K562 (cell line): ENCODE data around the gene RHEB. TPM values are rescaled to one million over a fixed set of nuclear protein-coding genes. Genes with fewer than 3 reads are reported as not detected.

Experiments used
- ATF3 ChIP-seq, 2 experiments: fragments of 450-650 bp in 1 of 2; sonication (generic) in 1 of 2; formaldehyde crosslinking in 1 of 2; IDR thresholded peaks in 1 of 2; conservative IDR thresholded peaks in 1 of 2; 2 replicates each; pipeline versions ENCODE4 v1.6.1 to v1.8.1; 2016 to 2023; ENCODE audit warnings: mild to moderate bottlenecking in 2 of 2, moderate library complexity in 2 of 2, inconsistent platforms in 1 of 2, missing genetic modification reagents in 1 of 2
- CTCFL ChIP-seq: IDR thresholded peaks from 2 replicates; pipeline ENCODE4 v1.6.1; 2011; ENCODE audit warnings: borderline replicate concordance, low read depth, mild to moderate bottlenecking, moderate library complexity, low read length; ENCODE audit not compliant: insufficient read depth, poor library complexity, severe bottlenecking
- ERF ChIP-seq: fragments of 450-650 bp; formaldehyde crosslinking; IDR thresholded peaks from 2 replicates; pipeline ENCODE4 v1.4.0; 2020; ENCODE audit warnings: mild to moderate bottlenecking, mixed read lengths
- ETV5 ChIP-seq: sonication (generic); formaldehyde crosslinking; IDR thresholded peaks from 2 replicates; pipeline ENCODE4 v1.4.0; 2020; ENCODE audit warnings: low read depth, mild to moderate bottlenecking, missing genetic modification reagents
- FUS ChIP-seq: fragments of 200-400 bp; formaldehyde crosslinking; optimal IDR thresholded peaks from 2 replicates; pipeline ENCODE3; 2017; ENCODE audit warnings: low read depth, low read length
- JUND ChIP-seq, 2 experiments: IDR thresholded peaks; 2 replicates in 1 of 2; 3 replicates in 1 of 2; pipeline ENCODE4 v1.6.1; 2011; ENCODE audit warnings: borderline replicate concordance in 2 of 2, low read depth in 2 of 2, low read length in 2 of 2, improper control_type of control experiment in 1 of 2, missing biosample characterization in 1 of 2, missing genetic modification characterization in 1 of 2, missing genetic modification reagents in 1 of 2
- KDM2B ChIP-seq: fragments of 250-450 bp; sonication (Bioruptor Pico); IDR thresholded peaks from 2 replicates; pipeline ENCODE4 v1.8.0; 2021; ENCODE audit warnings: mild to moderate bottlenecking, moderate library complexity
- L3MBTL2 ChIP-seq: fragments of 450-650 bp; IDR thresholded peaks from 2 replicates; pipeline ENCODE4 v1.6.1; 2016; ENCODE audit warnings: mild to moderate bottlenecking, moderate library complexity
- NCOA6 ChIP-seq: fragments of 450-650 bp; IDR thresholded peaks from 2 replicates; pipeline ENCODE4 v1.6.1; 2017; ENCODE audit warnings: mild to moderate bottlenecking
- POLR2B ChIP-seq: fragments of 450-650 bp; IDR thresholded peaks from 2 replicates; pipeline ENCODE4 v1.6.1; 2018; ENCODE audit warnings: low read depth; ENCODE audit not compliant: partially characterized antibody
- POLR2G ChIP-seq: fragments of 200-400 bp; formaldehyde crosslinking; IDR thresholded peaks from 2 replicates; pipeline ENCODE4 v1.6.1; 2017; ENCODE audit warnings: low read depth, mild to moderate bottlenecking, antibody characterized with exemption, low read length, moderate library complexity
- RAD21 ChIP-seq, 2 experiments: fragments of 250-450 bp in 1 of 2; fragments of 450-650 bp in 1 of 2; sonication (Bioruptor Pico) in 1 of 2; formaldehyde crosslinking in 1 of 2; IDR thresholded peaks in 1 of 2; conservative IDR thresholded peaks in 1 of 2; 2 replicates each; pipeline versions ENCODE4 v1.4.0 to v1.8.0; 2020 to 2022; ENCODE audit warnings: mild to moderate bottlenecking in 2 of 2, moderate library complexity in 1 of 2
- RB1 ChIP-seq: fragments of 450-650 bp; IDR thresholded peaks from 2 replicates; pipeline ENCODE4 v1.6.1; 2017; ENCODE audit warnings: low read depth, mild to moderate bottlenecking
- RBM14 ChIP-seq: fragments of 200-400 bp; formaldehyde crosslinking; IDR thresholded peaks from 2 replicates; pipeline ENCODE4 v1.6.1; 2018; ENCODE audit warnings: low read depth, mild to moderate bottlenecking, low read length, moderate library complexity, borderline replicate concordance; ENCODE audit not compliant: insufficient read depth
- TAF1 ChIP-seq: IDR thresholded peaks from 2 replicates; pipeline ENCODE4 v1.6.1; 2011; ENCODE audit warnings: mild to moderate bottlenecking, low read length, moderate library complexity; ENCODE audit not compliant: insufficient read depth, control insufficient read depth, severe bottlenecking; ENCODE audit errors: extremely low read depth
- ZBTB1 ChIP-seq: sonication (generic); formaldehyde crosslinking; IDR thresholded peaks from 2 replicates; pipeline ENCODE4 v1.8.1; 2023; ENCODE audit warnings: missing genetic modification reagents, low read depth, mild to moderate bottlenecking, borderline replicate concordance
- ZFX ChIP-seq: sonication (generic); formaldehyde crosslinking; IDR thresholded peaks from 2 replicates; pipeline ENCODE4 v1.8.0; 2022; ENCODE audit warnings: mild to moderate bottlenecking, missing genetic modification reagents, moderate library complexity
- ZNF511 ChIP-seq: sonication (generic); formaldehyde crosslinking; IDR thresholded peaks from 2 replicates; pipeline ENCODE4 v1.8.0; 2022; ENCODE audit warnings: mild to moderate bottlenecking, missing genetic modification reagents
- ZNF764 ChIP-seq: fragments of 250-450 bp; sonication (Bioruptor Pico); IDR thresholded peaks from 2 replicates; pipeline ENCODE4 v1.4.0; 2020; ENCODE audit warnings: low read depth, mild to moderate bottlenecking, moderate library complexity
- polyA plus RNA-seq, 8 experiments: library from polyadenylated mRNA; depleted of rRNA in 4 of 8; stranded (reverse) in 5 of 8; unstranded in 3 of 8; fragments of >200 nt; fragmentation: Nextera tagmentation in 2 of 8; fragmentation: Illumina TruSeq in 1 of 8; extraction: Ambion mirVana in 2 of 8; extraction: Trizol in 1 of 8; gene quantifications; 2 replicates each; pipeline versions ENCODE4 v1.2.1 to v1.2.3, GENCODE V29; 2011 to 2014; ENCODE audit warnings: inconsistent platforms in 1 of 8, missing spikeins in 1 of 8
- total RNA-seq, 7 experiments: library from RNA; depleted of rRNA in 6 of 7; stranded (reverse); fragments of >200 nt in 6 of 7; fragmentation: Illumina TruSeq in 2 of 7; extraction: Trizol in 2 of 7; gene quantifications; 2 replicates each; pipeline versions ENCODE4 v1.2.1 to v1.2.3, GENCODE V29; 2011 to 2021; ENCODE audit warnings: low replicate concordance in 1 of 7

The RHEB gene
- total and polyA plus RNA-seq, 9 of the 15 experiments (the other 6 are each of a cell fraction or from before 2014, with no cell fraction given) = 28.5 to 249 (median 182) TPM

- TF ChIP-seq ATF3 (IDR thresholded peaks at IDR 0.05) = peak; percentile 37; the same call in 1 of the 2 replicates
- TF ChIP-seq ATF3 (CRISPR knock-in tag; conservative IDR thresholded peaks at IDR 0.05) = 0 out of 2 replicates have a peak, but pooled peaks have one; percentile 58
- TF ChIP-seq FUS = peak; percentile 81
- 0 out of 2 replicates have a peak, but pooled peaks have one; percentile 3 for TF ChIP-seq KDM2B (CRISPR knock-in tag)
- TF ChIP-seq L3MBTL2 = peak; percentile 55; the same call in 1 of the 2 replicates
- TF ChIP-seq POLR2G = peak; percentile 44; the same call in 1 of the 2 replicates
- TF ChIP-seq NCOA6 = no peak
- TF ChIP-seq CTCFL = peak; percentile 69
- TF ChIP-seq ZFX (CRISPR knock-in tag) = peak; percentile 56; the same call in 1 of the 2 replicates
- 0 out of 2 replicates have a peak, but pooled peaks have one; percentile 28 for TF ChIP-seq ZNF764 (CRISPR knock-in tag)
- TF ChIP-seq ZBTB1 (CRISPR knock-in tag) = no peak
- peak; percentile 65 for TF ChIP-seq RB1
- 0 out of 2 replicates have a peak, but pooled peaks have one; percentile 30 for TF ChIP-seq JUND (IDR thresholded peaks at IDR 0.05; ENCODE audit: borderline replicate concordance, low read depth, low read length)
- TF ChIP-seq JUND (tag; IDR thresholded peaks at IDR 0.05; ENCODE audit: borderline replicate concordance, low read depth, low read length) = no peak
- TF ChIP-seq ERF (CRISPR knock-in tag) = no peak
- peak; percentile 85 to 96 for TF ChIP-seq RAD21 (CRISPR knock-in tag; conservative IDR thresholded peaks at IDR 0.05 in 1 of 2, IDR thresholded peaks at IDR 0.05 in 1 of 2)
- TF ChIP-seq ETV5 (CRISPR knock-in tag) = 0 out of 2 replicates have a peak, but pooled peaks have one; percentile 44
- no peak for TF ChIP-seq TAF1
- TF ChIP-seq ZNF511 (CRISPR knock-in tag) = peak; percentile 62; the same call in 1 of the 2 replicates
- TF ChIP-seq RBM14 = 0 out of 2 replicates have a peak, but pooled peaks have one; percentile 69
- TF ChIP-seq POLR2B = no peak
Measured at GRCh38 chr7:151448261-151449252, 71.1 kb downstream of the RHEB start (continued).
